Thyroid gland (tissue), 4 donors: ENCODE data around the gene RAB1B.

Source experiments
- CTCF ChIP-seq, 6 experiments: fragments of 200-600 bp in 3 of 6; fragments of 450-650 bp in 3 of 6; sonication (generic) in 3 of 6; IDR thresholded peaks; one replicate each; pipeline ENCODE4 v1.5.1; 2016 to 2019; ENCODE audit warnings: antibody characterized with exemption in 6 of 6, mild to moderate bottlenecking in 2 of 6, inconsistent platforms in 1 of 6, moderate library complexity in 1 of 6
- POLR2A ChIP-seq, 2 donors: fragments of 450-650 bp; IDR thresholded peaks; one replicate each; pipeline ENCODE4 v1.6.1; 2017; ENCODE audit warnings: antibody characterized with exemption in 2 of 2, mild to moderate bottlenecking in 2 of 2, moderate library complexity in 1 of 2

DNA sequence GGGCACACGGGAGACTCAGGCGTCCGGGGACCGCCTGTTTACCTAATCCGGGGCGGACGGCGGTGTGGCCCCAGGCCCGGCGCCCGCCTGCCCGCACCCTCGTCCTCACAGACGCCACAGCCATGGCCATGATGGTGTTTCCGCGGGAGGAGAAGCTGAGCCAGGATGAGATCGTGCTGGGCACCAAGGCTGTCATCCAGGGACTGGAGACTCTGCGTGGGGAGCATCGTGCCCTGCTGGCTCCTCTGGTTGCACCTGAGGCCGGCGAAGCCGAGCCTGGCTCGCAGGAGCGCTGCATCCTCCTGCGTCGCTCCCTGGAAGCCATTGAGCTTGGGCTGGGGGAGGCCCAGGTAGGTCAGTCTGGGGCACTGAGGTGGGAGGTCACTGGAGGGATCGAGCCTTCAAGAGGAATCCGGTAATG is 10.0 kb upstream of the RAB1B start:
- TF ChIP-seq CTCF (IDR thresholded peaks at IDR 0.05) (no peak), POLR2A (IDR thresholded peaks at IDR 0.05) (no peak)
